HG03280 (cell line): ENCODE measurements around the gene RASL10B.
"Not testable (repeated sequence)": the region's sequence is repeated elsewhere in the genome, so short reads cannot be mapped to it uniquely, and the experiment has no call there.

Experiments used
- ATAC-seq: cut with Tn5 transposase; IDR thresholded peaks from one replicate; pipeline ENCODE4 v1.9.1; 2021; ENCODE audit warnings: mild to moderate bottlenecking, moderate library complexity; ENCODE audit not compliant: unreplicated experiment

The RASL10B gene

DNA sequence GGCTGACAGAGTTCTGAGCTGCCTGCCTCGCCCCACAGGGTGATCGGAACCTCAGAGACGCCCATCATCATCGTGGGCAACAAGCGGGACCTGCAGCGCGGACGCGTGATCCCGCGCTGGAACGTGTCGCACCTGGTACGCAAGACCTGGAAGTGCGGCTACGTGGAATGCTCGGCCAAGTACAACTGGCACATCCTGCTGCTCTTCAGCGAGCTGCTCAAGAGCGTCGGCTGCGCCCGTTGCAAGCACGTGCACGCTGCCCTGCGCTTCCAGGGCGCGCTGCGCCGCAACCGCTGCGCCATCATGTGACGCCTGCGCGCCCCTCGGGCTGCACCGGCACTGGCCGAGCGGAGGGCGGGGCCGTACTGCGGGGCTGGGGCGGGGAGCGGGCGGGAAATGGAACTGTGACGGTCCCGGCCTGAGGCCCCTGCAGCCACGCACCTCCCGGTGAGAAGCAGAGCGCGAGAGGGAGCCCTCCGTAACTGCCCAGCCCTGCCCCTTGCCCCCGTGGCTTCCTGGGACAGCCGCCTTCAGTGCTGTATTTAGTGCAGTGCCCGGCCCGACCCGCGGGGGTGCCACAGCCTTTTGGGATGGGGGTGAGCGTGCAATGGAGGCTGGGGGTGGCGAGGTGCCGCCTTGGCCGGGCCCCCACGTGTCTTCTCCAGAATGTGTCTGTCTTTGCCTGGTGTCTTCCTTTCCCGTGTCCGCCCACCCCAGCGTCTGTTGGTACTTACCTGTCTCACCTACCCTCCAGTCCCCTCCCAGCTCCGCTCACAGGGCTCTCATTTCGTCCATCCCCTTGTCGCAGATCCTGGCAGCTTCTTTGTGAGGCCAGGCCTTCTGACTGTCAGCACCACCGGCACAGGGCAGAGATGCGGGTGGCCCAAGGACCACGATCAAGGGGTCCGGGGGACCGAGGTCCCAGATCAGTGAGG, 9.8 kb downstream of the RASL10B start:
- no peak for ATAC-seq

GRCh38 chr17:35742496-35742895, 11.1 kb downstream of the RASL10B start:
- ATAC-seq, result no peak

DNA sequence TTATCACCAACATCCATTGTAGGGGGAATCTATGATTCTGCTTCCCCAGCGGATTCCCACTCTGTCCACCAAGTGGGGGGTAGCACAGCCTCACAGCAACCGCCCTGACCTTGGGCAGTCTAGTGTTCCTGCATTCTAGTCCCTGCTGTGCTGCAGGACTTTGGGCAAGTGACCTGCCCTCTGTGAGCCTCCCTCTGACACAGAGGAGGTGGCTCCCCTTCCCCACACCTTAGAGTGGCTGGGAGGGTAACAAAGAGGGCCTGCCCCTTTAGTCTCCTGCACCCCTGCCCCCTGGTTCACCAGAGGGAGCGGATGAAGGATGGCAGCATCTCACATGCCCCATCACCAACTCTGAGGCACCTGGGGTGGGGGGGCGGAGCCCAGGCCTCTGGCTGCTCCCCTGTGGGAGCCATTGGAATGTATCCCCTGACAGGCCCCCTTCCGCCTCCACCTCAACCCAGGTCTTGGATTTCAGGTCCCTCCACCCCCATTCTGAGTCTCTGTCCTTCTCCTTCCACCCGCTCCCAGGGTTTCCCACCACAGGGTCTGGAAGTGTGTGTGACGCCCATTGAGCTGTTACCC, 11.5 kb downstream of the RASL10B start:
- ATAC-seq, result no peak

- ATAC-seq, result no peak
Measured at GRCh38 chr17:35743626-35744328, 12.3 kb downstream of the RASL10B start.

DNA sequence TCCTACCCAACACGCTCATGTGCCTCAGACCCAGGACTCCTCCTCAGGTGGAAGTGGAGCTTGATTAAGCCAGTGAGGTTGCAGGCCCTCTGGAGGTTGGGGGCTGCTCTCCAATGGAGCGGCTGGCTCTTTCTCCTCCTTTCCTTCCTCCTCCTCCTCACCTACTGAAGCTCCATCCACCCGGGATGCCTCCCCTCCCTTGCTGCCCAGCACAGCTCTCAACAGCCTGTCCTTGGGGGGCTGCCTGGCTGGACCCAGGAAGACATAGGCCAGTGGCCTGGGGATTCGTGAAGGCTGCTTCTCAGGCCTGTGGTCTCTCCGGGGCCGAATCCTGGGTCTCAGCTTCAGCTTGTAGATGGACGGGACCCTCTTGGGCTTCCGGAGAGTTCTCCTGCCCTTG, 13.4 kb downstream of the RASL10B start:
- no peak for ATAC-seq

DNA sequence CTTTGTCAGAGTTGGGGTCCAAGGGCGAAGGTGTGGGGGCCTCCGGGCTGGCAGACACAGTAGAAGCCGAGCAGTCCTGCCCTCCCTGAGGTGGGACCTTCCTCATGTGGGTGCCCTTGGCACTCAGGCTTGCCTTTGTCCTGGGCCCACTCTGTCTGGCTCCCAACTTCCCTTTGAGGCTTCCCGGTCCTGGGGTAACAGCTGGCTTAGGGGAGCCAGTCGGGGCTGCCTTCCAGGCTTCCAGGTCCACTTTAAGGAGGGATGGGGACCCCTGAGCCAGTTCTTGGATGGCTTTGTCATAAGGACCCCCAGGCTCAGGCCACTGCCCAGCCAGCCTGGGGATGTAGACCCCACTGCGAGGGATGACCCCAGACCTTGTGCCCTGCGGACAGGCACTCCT, 13.8 kb downstream of the RASL10B start:
- ATAC-seq, result no peak

- ATAC-seq, result no peak
Measured at GRCh38 chr17:35745749-35746320, 14.4 kb downstream of the RASL10B start.

- ATAC-seq, result no peak
Measured at GRCh38 chr17:35747540-35748017, 16.1 kb downstream of the RASL10B start.

GRCh38 chr17:35748341-35748841, 17.0 kb downstream of the RASL10B start:
- no peak for ATAC-seq

- ATAC-seq, result no peak
Measured at GRCh38 chr17:35748979-35749378, 17.5 kb downstream of the RASL10B start.

DNA sequence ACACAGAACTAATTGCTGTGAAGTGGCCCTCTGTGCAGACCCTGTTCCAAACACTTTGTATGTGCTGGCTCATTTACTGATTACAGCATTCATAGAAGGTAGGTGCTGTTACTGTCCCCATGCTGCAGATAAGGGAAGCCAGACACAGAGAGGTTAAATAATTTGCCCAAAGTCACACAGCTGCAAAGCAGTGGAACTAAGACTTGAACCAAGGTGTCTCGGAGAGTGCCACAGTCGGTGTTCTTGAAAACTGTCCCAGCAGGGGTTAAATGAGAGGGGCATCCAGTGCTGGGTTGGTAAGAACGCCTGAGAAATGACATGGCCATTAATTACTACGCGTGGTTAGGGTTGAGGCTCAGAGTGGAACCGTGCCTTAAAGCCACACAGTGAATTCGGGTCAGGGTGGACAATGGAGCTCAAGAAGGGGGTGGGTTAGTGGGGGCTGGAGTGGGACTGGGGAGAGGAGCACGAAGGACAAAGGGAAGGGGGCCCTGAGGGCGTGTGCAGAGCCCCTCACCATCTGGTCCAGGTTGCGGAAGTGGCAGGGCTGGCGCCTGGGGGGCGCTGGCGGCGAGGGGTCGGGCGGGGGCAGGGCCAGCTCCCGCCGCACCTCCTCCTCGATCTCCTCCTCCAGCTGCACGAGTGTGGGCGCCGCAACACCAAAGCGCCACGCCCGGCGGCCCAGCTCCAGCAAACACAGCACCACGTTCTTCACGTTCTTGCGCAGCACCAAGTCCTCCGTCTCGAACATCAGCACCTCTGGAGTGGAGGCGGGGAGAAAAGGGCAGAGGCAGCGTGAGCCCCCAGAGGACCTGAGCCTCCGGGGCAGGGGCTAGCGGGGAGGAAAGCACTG, 18.3 kb downstream of the RASL10B start:
- ATAC-seq, result no peak

- ATAC-seq, result no peak
Measured at GRCh38 chr17:35750526-35751395, 19.3 kb downstream of the RASL10B start.

GRCh38 chr17:35751541-35751940, 20.1 kb downstream of the RASL10B start:
- ATAC-seq, result not testable (repeated sequence)

DNA sequence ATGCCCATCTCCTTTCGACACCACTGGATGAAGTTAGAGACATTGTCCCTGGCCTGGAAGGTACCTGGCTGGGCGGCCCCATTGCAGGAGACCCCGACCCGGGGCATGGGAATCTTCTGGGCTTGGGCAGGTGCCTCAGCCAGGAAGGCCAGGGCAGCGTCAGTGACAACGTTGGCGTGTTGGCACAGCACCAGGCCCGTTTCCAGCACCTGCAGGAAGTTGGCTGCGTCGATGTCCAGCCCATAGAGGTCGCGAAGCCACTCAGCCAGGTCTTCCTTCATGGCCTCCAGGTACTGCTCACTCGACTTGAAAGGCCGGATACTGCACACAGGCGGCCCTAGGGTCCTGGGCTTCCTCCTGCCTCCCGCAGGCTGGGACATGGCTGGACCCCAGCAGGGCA, 21.0 kb downstream of the RASL10B start:
- ATAC-seq, result no peak

DNA sequence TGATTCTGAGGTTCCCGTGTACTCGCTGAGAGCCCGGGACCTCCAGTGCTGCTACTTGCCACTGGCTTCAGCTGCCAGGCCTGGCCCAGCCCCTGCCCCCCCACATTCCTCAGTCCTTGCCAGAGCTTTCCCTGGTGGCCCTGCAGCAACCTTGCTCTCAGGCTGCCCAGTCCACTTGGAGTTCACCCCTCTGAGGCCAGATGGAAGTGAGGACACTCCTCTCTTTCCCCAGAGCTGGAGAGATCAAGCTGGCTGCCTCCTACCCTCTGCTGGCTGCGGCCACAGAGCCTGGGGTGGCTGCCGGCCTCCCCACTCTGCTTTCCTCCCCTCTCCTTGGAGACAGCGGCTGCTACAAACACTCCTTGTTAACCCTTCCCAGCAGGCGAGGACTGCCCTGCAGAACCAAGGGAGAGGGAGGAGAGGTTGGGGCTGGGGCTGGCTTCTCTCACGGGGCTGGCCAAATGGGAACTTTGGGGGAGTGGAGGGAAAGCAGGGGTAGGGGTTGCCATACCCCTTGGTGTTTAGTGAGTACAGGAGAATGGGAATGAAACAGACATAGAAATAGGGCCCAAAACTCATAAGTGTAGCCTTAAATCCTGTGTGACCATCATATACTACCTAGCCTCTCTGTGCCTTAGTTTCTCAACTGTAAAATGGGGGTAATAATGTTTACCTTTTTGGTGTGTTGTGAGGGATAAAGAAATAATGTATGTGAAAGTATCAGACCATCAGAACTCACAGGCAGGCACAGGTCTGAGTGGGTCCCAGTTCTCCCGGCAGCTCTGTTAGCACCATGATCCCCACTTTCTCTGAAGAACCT, 21.7 kb downstream of the RASL10B start, which contains the start of gene GAS2L2:
TSS of gene GAS2L2 (minus strand) at position 295 of the 820 bp plus-strand sequence. CDS start 389 bp downstream, outside the sequence.
- no peak for ATAC-seq

DNA sequence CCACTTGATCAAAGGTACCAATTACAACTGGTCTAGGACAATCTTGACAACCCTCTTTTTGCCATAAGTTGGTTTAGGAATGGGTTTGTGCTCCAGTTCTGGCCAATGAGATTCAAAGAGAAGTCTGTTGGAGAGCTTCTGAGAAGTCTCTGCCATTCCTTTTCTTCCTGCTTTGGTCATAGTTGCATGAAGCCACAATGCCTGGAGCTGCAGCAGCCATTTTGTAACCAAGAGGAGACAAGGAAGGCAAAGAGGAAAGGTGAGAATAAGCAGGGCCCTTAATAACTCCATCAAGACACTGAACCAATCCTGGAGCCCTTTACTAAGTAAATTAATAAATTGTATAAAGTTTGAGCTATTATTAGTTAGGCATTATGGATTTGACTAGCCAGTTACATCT, 25.8 kb downstream of the RASL10B start:
- ATAC-seq, result no peak

DNA sequence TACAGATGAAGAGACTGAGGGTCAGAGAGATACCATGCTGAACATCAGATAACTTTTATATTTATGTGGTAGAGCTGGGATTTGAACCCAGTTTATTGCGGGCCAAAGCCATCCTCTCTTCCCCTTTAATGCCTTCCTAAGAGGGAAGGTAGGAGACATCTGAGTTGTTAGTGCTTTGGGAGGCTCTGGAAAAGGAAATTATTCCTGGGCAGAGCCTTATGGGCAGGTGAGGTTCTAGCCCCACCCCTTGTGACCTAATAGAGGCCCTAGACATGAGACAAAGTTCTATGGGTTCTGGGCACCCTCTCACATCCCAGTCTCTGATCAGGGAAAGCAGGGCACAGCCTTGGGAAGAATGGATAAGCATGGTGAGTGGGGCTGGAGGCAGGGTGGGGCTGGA, 29.1 kb downstream of the RASL10B start, which contains the start of gene C17orf50:
TSS of gene C17orf50 (plus strand) at position 301 of the 400 bp plus-strand sequence. CDS start at position 356, 55 bp downstream.
- ATAC-seq, result no peak

DNA sequence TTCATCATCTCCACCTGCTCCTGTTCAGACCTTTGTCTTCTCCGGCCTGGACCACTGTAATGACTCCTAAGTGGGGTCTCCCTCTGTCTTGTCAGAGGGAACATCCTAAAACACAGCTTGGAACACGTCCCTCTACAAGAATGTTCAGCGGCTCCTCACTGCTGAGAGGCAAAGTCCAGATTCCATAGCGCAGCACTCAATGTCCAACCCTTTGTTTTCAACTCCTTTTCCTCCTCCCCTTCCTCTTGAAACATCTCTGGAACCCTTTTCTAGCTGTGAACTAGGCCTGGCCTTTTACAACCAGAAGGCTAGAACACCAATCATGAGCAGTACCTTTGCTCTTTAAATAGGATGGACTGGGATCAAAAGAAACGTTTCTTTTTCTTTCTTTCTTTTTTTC, 30.2 kb downstream of the RASL10B start:
- no peak for ATAC-seq
